ENCODE data around the gene FGFRL1.

- no peak for TF ChIP-seq CTCF (IDR thresholded peaks at IDR 0.05)
- no peak for TF ChIP-seq ZFX (IDR thresholded peaks at IDR 0.05; ENCODE audit: borderline replicate concordance)
Observed at GRCh38 chr4:1017211-1017610, 5.8 kb downstream of the FGFRL1 start.
